SK-N-MC (cell line): ENCODE results near the gene GALNTL6.

Experiments
- DNase-seq: peaks from one replicate; pipeline ENCODE4 v3.0.0-alpha.2; 2011; ENCODE audit warnings: low read depth, low spot score
- H3K27ac ChIP-seq: fragments of 200-600 bp; sonication (generic); 2 replicates; pipeline ENCODE4 v1.5.1; 2016; ENCODE audit warnings: mixed run types
- H3K36me3 ChIP-seq: fragments of 200-600 bp; sonication (generic); 2 replicates; pipeline ENCODE4 v1.6.1; 2017; ENCODE audit warnings: antibody characterized with exemption, low read length, mixed read lengths; ENCODE audit not compliant: insufficient read depth
- H3K4me3 ChIP-seq: fragments of 200-600 bp; sonication (generic); 2 replicates; pipeline ENCODE4 v1.5.1; 2016
- H3K9ac ChIP-seq: fragments of 200-600 bp; sonication (generic); 2 replicates; pipeline ENCODE4 v1.8.0; 2017; ENCODE audit warnings: mixed run types, mixed read lengths; ENCODE audit not compliant: insufficient read length
- H3K9me3 ChIP-seq: fragments of 200-600 bp; sonication (generic); 2 replicates; pipeline ENCODE4 v1.6.1; 2017; ENCODE audit warnings: low read depth, mild to moderate bottlenecking, antibody characterized with exemption, low read length, moderate library complexity, mixed read lengths
- EZH2 ChIP-seq: fragments of 200-600 bp; sonication (generic); IDR thresholded peaks from one replicate; pipeline ENCODE4 v1.6.1; 2017; ENCODE audit warnings: antibody characterized with exemption
- FOXP2 ChIP-seq: optimal IDR thresholded peaks from 2 replicates; pipeline ENCODE3; 2011; ENCODE audit warnings: mild to moderate bottlenecking, moderate library complexity; ENCODE audit not compliant: insufficient read depth; ENCODE audit errors: extremely low read length, control extremely low read depth
- POLR2AphosphoS5 ChIP-seq: IDR thresholded peaks from 2 replicates; pipeline ENCODE4 v1.6.1; 2012; ENCODE audit warnings: mild to moderate bottlenecking, low read depth, low read length, borderline replicate concordance

GALNTL6 gene

DNA sequence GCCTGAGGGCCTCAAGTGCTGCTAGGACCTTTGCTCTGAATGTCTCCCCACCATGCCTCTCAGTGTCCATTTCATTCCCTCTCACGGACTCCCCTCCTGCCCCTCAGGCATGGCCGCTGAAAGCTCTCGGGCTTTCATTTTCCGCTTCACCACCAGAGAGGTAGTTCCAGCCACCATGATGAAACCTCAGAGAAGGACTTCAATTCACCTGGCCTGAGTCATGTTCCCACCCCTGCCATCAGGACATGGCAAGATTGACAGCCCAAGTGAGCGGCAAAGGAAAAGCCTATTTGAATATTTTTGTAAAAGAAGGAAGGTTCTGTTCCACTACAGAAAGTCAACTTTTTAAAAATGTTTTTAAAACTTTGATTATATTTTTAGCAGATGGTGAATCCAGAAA lies 1106.1 kb downstream of the GALNTL6 start:
- H3K9ac ChIP-seq: no peak overlapping the region
- no peak for DNase-seq
- TF ChIP-seq FOXP2 (no peak), POLR2AphosphoS5 (no peak), EZH2 (no peak)
- no peaks in the 10 kb centered on the region for H3K36me3 ChIP-seq
- no peak overlapping the region for H3K4me3 ChIP-seq
- no peaks in the 10 kb centered on the region for H3K9me3 ChIP-seq
- no peak overlapping the region for H3K27ac ChIP-seq

DNA sequence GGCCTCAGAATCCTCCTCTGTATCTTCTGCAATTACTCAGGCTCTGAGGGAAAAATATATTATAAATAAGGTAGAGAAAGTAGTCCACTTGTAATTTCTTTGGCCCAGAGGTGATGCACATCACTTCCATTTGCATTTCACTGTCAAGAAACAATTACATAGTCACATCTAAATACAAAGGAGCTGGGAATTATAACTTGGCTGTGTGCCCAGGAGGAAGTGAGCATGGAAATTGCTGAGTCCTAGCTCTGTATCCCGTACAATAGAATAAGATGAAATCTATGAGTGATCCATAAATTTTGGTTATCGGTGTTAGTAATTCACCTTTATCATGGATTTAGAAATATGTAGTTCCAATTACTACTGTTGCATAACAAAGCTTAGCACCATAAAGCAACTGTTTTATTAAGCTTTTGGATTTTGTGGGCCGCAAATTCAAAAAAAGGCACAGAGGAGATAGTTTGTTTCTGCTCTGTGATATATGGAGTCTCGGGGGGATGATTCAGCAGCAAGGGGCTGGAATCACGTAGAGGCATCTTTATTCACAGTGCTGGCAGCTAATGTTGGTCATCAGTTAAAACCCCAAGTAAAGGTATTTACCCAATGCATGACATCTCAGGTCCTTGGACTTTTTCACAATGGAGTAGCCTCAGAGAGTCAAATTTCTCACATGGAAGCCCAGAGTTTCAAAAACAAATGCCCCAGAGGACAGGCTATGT lies 1114.1 kb downstream of the GALNTL6 start:
- H3K27ac ChIP-seq: no peak overlapping the region
- H3K9ac ChIP-seq: no peak overlapping the region
- no peak for DNase-seq
- no peaks in the 10 kb centered on the region for H3K9me3 ChIP-seq
- H3K36me3 ChIP-seq: no peaks in the 10 kb centered on the region
- TF ChIP-seq FOXP2 (no peak), EZH2 (no peak), POLR2AphosphoS5 (no peak)
- no peak overlapping the region for H3K4me3 ChIP-seq

DNA sequence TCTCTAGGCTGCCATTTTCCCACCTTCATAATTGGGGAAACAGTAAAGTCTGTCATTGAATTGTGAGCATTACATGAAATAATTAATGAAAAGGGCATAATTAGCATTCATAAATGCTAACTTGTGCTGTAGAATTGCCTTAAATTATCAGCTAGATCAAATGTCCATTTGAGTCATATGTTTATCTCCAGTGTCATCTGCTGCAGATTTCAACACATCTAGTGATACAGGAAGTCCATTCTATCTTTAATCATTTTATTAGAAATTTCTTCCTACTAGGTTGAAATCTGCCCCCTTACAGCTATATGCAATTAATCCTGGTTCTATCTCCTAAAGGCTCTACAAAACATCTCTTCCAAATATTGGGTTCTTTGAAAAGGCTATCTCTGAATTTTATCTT lies 1115.1 kb downstream of the GALNTL6 start:
- Histone ChIP-seq H3K4me3 (no peak overlapping the region), H3K9me3 (no peaks in the 10 kb centered on the region), H3K27ac (no peak overlapping the region), H3K36me3 (no peaks in the 10 kb centered on the region), H3K9ac (no peak overlapping the region)
- TF ChIP-seq EZH2: no peak
- TF ChIP-seq FOXP2: no peak
- TF ChIP-seq POLR2AphosphoS5: no peak
- DNase-seq: no peak

DNA sequence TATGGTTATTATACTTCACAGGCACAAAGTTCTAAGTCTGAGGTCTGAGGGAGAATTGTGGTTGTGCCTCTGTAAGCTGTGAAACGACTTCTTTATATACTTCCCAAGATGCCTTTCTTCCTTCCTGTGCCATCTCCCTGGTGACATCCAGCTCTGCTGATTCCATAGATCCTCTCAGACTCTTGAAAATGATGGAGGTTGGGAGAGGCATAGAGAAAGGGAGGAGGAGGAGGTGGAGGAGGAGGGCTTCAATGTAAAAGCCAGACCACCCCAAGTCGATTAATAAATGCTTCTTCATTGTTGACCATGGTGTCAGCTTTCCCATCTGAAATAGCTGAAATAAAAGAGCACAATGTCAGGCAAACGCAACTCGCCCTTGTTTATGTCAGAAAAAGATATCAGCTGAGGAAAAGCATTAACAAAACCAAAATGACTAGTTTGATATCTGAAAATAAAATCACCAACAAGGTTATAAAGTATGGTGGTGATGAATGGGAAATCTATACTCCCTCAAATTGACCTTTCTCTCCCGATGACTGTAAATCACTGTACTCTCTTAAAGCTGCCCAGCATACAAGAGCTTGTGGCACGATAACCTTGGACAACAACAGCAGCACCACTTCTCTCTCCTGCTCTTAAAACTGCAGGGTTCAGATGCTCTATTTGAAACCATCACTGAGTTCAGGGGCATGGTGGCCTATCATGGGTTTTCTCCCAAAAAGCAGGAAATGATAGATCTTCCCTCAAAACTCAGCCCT lies 1125.0 kb downstream of the GALNTL6 start:
- no peak overlapping the region for H3K4me3 ChIP-seq
- H3K9ac ChIP-seq: no peak overlapping the region
- TF ChIP-seq EZH2 (no peak), FOXP2 (no peak), POLR2AphosphoS5 (no peak)
- H3K36me3 ChIP-seq: no peaks in the 10 kb centered on the region
- no peak overlapping the region for H3K27ac ChIP-seq
- H3K9me3 ChIP-seq: no peaks in the 10 kb centered on the region
- DNase-seq: no peak

DNA sequence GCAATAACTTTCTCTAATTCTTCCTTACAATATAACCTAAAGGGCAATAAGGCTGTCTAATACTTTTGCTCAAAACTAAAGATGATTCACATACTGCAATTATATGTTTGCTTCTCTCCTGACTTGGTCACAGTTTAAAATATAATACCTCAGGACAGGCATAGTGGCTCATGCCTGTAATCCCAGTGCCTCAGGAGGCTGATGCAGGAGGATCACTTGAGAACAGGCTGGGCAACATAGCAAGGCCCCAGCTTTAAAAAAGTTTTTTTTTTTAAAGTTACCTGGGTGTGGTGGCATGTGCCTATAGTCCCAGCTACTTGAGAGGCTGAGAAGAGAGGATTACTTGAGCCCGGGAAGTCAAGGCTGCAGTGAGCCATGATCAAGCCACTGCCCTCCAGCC lies 1125.7 kb downstream of the GALNTL6 start:
- Histone ChIP-seq H3K36me3 (no peaks in the 10 kb centered on the region), H3K9me3 (no peaks in the 10 kb centered on the region), H3K9ac (no peak overlapping the region), H3K27ac (no peak overlapping the region), H3K4me3 (no peak overlapping the region)
- DNase-seq: no peak
- no peak for TF ChIP-seq POLR2AphosphoS5
- no peak for TF ChIP-seq FOXP2
- TF ChIP-seq EZH2: no peak

DNA sequence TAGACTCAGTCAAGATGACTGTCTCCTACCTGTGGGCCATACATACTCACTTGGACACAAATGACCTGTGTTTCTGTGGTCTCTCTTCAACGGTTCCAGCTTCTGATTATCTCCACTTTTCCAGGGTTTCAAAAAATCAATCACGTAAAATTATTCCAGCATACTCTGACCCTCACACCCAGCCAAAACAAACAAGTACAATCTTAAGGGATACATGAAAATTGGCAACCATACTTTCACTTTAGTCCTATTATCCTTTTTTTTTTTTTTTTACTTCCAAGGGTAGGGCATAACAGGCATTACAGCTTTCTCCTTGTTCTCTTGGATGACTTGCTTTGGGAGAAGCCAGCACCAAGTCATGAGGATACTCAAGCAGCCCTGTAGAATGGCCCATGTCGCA lies 1129.6 kb downstream of the GALNTL6 start:
- no peak for TF ChIP-seq POLR2AphosphoS5
- no peak for TF ChIP-seq FOXP2
- no peak for TF ChIP-seq EZH2
- H3K36me3 ChIP-seq: no peaks in the 10 kb centered on the region

DNA sequence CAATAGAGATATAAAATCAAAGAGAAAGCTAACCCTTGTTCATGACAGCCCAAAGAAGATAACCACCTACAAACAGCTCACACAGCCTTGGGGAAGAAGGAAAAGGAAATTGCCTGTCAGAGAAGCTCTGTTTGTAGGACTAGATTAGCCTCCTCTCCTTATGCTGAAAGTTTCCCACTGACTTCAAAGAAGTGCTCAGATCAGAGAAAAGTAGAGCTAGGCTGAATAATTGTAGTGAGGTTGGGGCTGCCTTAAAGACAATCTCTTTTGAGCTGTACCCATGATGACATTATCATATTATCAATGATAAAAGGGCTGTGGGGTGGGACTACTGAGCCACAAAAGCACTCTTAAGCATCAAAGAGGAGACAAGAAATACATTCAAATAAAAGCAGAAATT lies 1132.4 kb downstream of the GALNTL6 start:
- Histone ChIP-seq H3K27ac (no peak overlapping the region), H3K9me3 (no peaks in the 10 kb centered on the region), H3K36me3 (no peaks in the 10 kb centered on the region), H3K9ac (no peak overlapping the region), H3K4me3 (no peak overlapping the region)
- DNase-seq: no peak
- TF ChIP-seq EZH2: no peak
- TF ChIP-seq POLR2AphosphoS5: no peak
- TF ChIP-seq FOXP2: no peak

More for the DNA sequence above, 1129.6 kb downstream of the GALNTL6 start:
- Histone ChIP-seq H3K9me3 (no peaks in the 10 kb centered on the region), H3K4me3 (no peak overlapping the region), H3K9ac (no peak overlapping the region), H3K27ac (no peak overlapping the region)
- no peak for DNase-seq

DNA sequence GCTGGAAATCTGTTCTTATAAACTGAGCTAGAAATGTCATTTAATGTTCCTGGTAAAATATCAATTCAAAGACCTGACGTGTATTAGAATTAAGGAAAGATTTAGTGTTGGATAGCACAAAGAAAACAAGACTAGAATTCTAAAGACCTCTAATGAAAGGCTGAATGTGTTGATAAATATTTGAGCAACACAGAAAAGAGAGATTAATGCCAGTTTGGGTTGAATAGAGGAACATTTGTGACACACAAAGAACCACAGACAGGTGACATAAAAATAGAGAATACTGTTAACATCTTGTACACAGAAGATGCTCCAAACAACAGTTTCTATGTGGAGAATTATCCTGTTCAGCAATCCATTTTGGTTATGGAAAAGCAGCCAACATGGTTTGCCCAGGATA lies 1133.3 kb downstream of the GALNTL6 start:
- TF ChIP-seq POLR2AphosphoS5 (no peak), EZH2 (no peak), FOXP2 (no peak)
- no peak for DNase-seq
- no peaks in the 10 kb centered on the region for H3K36me3 ChIP-seq
- no peak overlapping the region for H3K4me3 ChIP-seq
- no peaks in the 10 kb centered on the region for H3K9me3 ChIP-seq
- no peak overlapping the region for H3K9ac ChIP-seq
- no peak overlapping the region for H3K27ac ChIP-seq
